HepG2 (cell line): ENCODE data around the gene TNFAIP6. TPM values are rescaled to one million over a fixed set of nuclear protein-coding genes. Genes with fewer than 3 reads are reported as not detected.

Source experiments
- ATAC-seq: fragments of 200-7000 bp; cut with Tn5 transposase; 3 replicates; pipeline ENCODE4 v1.9.1; 2020; ENCODE audit warnings: mild to moderate bottlenecking, moderate library complexity
- BruUV-seq: library from RNA; stranded (reverse); fragments of 400-500 nt; replicated peaks from 2 replicates; lab custom pipeline; 2021; lab: Mats Ljungman, UMichigan
- CTCF ChIA-PET: fragments of 300-600 bp; formaldehyde crosslinking; extraction: SDS; loops from one replicate; lab custom pipeline; 2021; ENCODE audit warnings: low total read pairs, inconsistent platforms, low intra/inter-chr PET ratio; lab: Yijun Ruan, JAX
- POLR2A ChIA-PET: fragments of 350-600 bp; sonication (Branson Sonifier 250); formaldehyde crosslinking; loops from one replicate; lab custom pipeline; 2020; ENCODE audit warnings: antibody characterized with exemption, inconsistent platforms; lab: Yijun Ruan, JAX
- DNase-seq: peaks from one replicate; pipeline ENCODE4 v3.0.0-alpha.2; 2015; ENCODE audit warnings: low spot score
- FAIRE-seq: peaks from 3 replicates; lab custom pipeline; 2011; peaks lifted over from hg19 to GRCh38; lab: Jason Lieb, UNC
- H2AFZ ChIP-seq: one replicate; pipeline ENCODE4 v1.6.1; 2011; ENCODE audit warnings: low read length, inconsistent platforms
- H3K27ac ChIP-seq: fragments of 300-600 bp; 3 replicates; pipeline ENCODE4 v1.8.0; 2011; ENCODE audit warnings: mixed run types, mild to moderate bottlenecking, mixed read lengths, low read length, inconsistent platforms; ENCODE audit not compliant: insufficient read depth; ENCODE audit errors: extremely low read length
- H3K27me3 ChIP-seq, 2 experiments: fragments of 200-600 bp in 1 of 2; 2 replicates in 1 of 2; 3 replicates in 1 of 2; pipeline versions ENCODE4 v1.6.0 to v1.8.0; 2011; ENCODE audit warnings: low read length in 2 of 2, mild to moderate bottlenecking in 2 of 2, moderate library complexity in 2 of 2, inconsistent platforms in 1 of 2; ENCODE audit not compliant: insufficient read depth in 2 of 2, control insufficient read depth in 1 of 2
- H3K36me3 ChIP-seq, 2 experiments: fragments of 200-600 bp in 1 of 2; replicated peaks in 1 of 2; 2 replicates in 1 of 2; 3 replicates in 1 of 2; pipeline versions ENCODE4 v1.5.1 to v1.8.0; 2011; ENCODE audit warnings: low read length in 2 of 2, inconsistent platforms in 1 of 2; ENCODE audit not compliant: insufficient read depth in 2 of 2, control insufficient read depth in 1 of 2
- H3K4me1 ChIP-seq: 2 replicates; pipeline ENCODE4 v1.5.1; 2012; ENCODE audit warnings: low read length, inconsistent platforms; ENCODE audit not compliant: insufficient read depth
- H3K4me2 ChIP-seq: 2 replicates; pipeline ENCODE4 v1.6.0; 2011; ENCODE audit warnings: low read depth, low read length, inconsistent platforms
- H3K4me3 ChIP-seq, 3 experiments: fragments of 200-600 bp in 1 of 3; sonication (generic), shearing (Covaris generic) in 1 of 3; replicated peaks in 1 of 3; 2 replicates each; pipeline ENCODE4 v1.5.1; 2011 to 2016; ENCODE audit warnings: low read length in 3 of 3, inconsistent platforms in 2 of 3, low read depth in 2 of 3, mild to moderate bottlenecking in 2 of 3, control low read depth in 1 of 3, mixed read lengths in 1 of 3; ENCODE audit not compliant: insufficient read depth in 1 of 3
- H3K79me2 ChIP-seq: one replicate; pipeline ENCODE4 v1.6.1; 2011; ENCODE audit warnings: low read length, inconsistent platforms; ENCODE audit not compliant: insufficient read depth
- H3K9ac ChIP-seq: 2 replicates; pipeline ENCODE4 v1.6.0; 2011; ENCODE audit warnings: mild to moderate bottlenecking, low read depth, low read length, inconsistent platforms; ENCODE audit not compliant: insufficient read depth
- H3K9me3 ChIP-seq: 2 replicates; pipeline ENCODE4 v1.5.1; 2012; ENCODE audit warnings: mild to moderate bottlenecking, low read length
- H4K20me1 ChIP-seq: 2 replicates; pipeline ENCODE4 v1.6.0; 2011; ENCODE audit warnings: inconsistent platforms, mild to moderate bottlenecking, low read length, moderate library complexity; ENCODE audit not compliant: insufficient read depth
- NCOA2 ChIP-seq: sonication (generic); formaldehyde crosslinking; IDR thresholded peaks from 2 replicates; pipeline ENCODE4 v1.8.0; 2022; ENCODE audit warnings: inconsistent platforms
- NFKBIZ ChIP-seq: IDR thresholded peaks from 2 replicates; pipeline ENCODE4 v1.6.1; 2018; ENCODE audit warnings: missing genetic modification reagents, missing compliant biosample characterization
- PRPF4 ChIP-seq: fragments of 200-400 bp; formaldehyde crosslinking; IDR thresholded peaks from 2 replicates; pipeline ENCODE4 v1.6.1; 2016; ENCODE audit warnings: low read length, low read depth; ENCODE audit not compliant: poor library complexity, severe bottlenecking
- TBP ChIP-seq: sonication (generic); formaldehyde crosslinking; IDR thresholded peaks from 2 replicates; pipeline ENCODE4 v1.5.0; 2020; ENCODE audit warnings: missing genetic modification reagents
- TEF ChIP-seq: sonication (generic); formaldehyde crosslinking; IDR thresholded peaks from 2 replicates; pipeline ENCODE4 v1.5.0; 2020; ENCODE audit warnings: missing genetic modification reagents
- TFAP4 ChIP-seq: sonication (generic); IDR thresholded peaks from 2 replicates; pipeline ENCODE4 v1.6.1; 2016; ENCODE audit warnings: low read depth, borderline replicate concordance
- TFDP1 ChIP-seq: IDR thresholded peaks from 2 replicates; pipeline ENCODE4 v1.6.1; 2016; ENCODE audit warnings: missing compliant biosample characterization, missing genetic modification reagents, borderline replicate concordance
- ZNF362 ChIP-seq: sonication (generic); formaldehyde crosslinking; IDR thresholded peaks from 2 replicates; pipeline ENCODE4 v1.4.0; 2020; ENCODE audit warnings: missing genetic modification reagents, mild to moderate bottlenecking, borderline replicate concordance
- ZNF570 ChIP-seq: sonication (generic); formaldehyde crosslinking; IDR thresholded peaks from 2 replicates; pipeline ENCODE4 v1.4.0; 2020; ENCODE audit warnings: mild to moderate bottlenecking, missing genetic modification reagents, borderline replicate concordance
- ZNF841 ChIP-seq: sonication (generic); formaldehyde crosslinking; IDR thresholded peaks from 2 replicates; pipeline ENCODE4 v1.8.1; 2023; ENCODE audit warnings: missing genetic modification reagents, borderline replicate concordance
- ZSCAN31 ChIP-seq: sonication (generic); formaldehyde crosslinking; IDR thresholded peaks from 2 replicates; pipeline ENCODE4 v1.5.0; 2020; ENCODE audit warnings: low read depth, mild to moderate bottlenecking, missing genetic modification reagents
- WGBS: methylation state at CpG from one replicate; pipeline ENCODE4 v1.1.6; 2017; ENCODE audit warnings: low lambda C conversion rate; 5-methylcytosine and 5-hydroxymethylcytosine counted together
- in situ Hi-C: cut with HindIII; loops from 2 replicates; pipeline ENCODE4 v1.10.0; 2017; ENCODE audit warnings: low pct_unique_long_range_greater_than_20kb; ENCODE audit not compliant: extremely low pct_ligation_motif_present
- intact Hi-C: fragments of 100-400 bp; cut with micrococcal nuclease; formaldehyde crosslinking; loops from one replicate; pipeline ENCODE4 v1.10.0; 2022; ENCODE audit not compliant: unreplicated experiment
- polyA plus RNA-seq, 8 experiments: library from polyadenylated mRNA; depleted of rRNA in 3 of 8; stranded (reverse) in 7 of 8; unstranded in 1 of 8; fragments of >200 nt; fragmentation: Illumina TruSeq in 4 of 8; extraction: Trizol in 4 of 8; gene quantifications; 2 replicates each; pipeline versions ENCODE4 v1.2.1 to v1.2.3, GENCODE V29; 2011 to 2016; ENCODE audit warnings: low read depth in 4 of 8, missing spikeins in 1 of 8, mixed read lengths in 1 of 8; ENCODE audit not compliant: insufficient read depth in 1 of 8
- total RNA-seq, 5 experiments: library from RNA; depleted of rRNA; stranded (reverse); fragments of >200 nt; fragmentation: Illumina TruSeq; extraction: Trizol; gene quantifications; 2 replicates each; pipeline ENCODE4 v1.2.3, GENCODE V29; 2016; ENCODE audit warnings: low read depth in 1 of 5
- TF ChIP-seq, protein P1 (sequence below): conservative IDR thresholded peaks from 2 replicates; pipeline ENCODE4 v1.6.1; 2018; ENCODE audit warnings: missing genetic modification reagents
- TF ChIP-seq, protein P2 (sequence below): sonication (generic); formaldehyde crosslinking; IDR thresholded peaks from 2 replicates; pipeline ENCODE4; 2020; ENCODE audit warnings: missing genetic modification reagents, mild to moderate bottlenecking, borderline replicate concordance
- TF ChIP-seq, protein P3 (sequence below): sonication (generic); formaldehyde crosslinking; IDR thresholded peaks from 2 replicates; pipeline ENCODE4 v1.9.0; 2021; ENCODE audit warnings: missing genetic modification reagents, borderline replicate concordance

The TNFAIP6 gene
- total and polyA plus RNA-seq, 2 of the 13 experiments (the other 11 are each of a cell fraction or from before 2014, with no cell fraction given): not detected

- Histone ChIP-seq H3K4me1 (peaks cover 6% of the 10 kb centered on the region; the same call in 1 of the 2 replicates), H3K4me3 (no peak overlapping the region), H2AFZ (no peak overlapping the region), H3K9me3 (no peaks in the 10 kb centered on the region), H3K4me2 (no peak overlapping the region), H3K27ac (no peak overlapping the region), H3K9ac (no peak overlapping the region), H3K79me2 (peaks cover 2% of the 10 kb centered on the region), H3K27me3 (no peaks in the 10 kb centered on the region), H3K36me3 (no peaks in the 10 kb centered on the region), H4K20me1 (no peaks in the 10 kb centered on the region)
- no TSS peak for BruUV-seq
- ATAC-seq (no peak), DNase-seq (no peak), FAIRE-seq (no peak)
- CTCF ChIA-PET: no interaction called here
- in situ Hi-C loops (no loop called here), intact Hi-C loops (no loop called here)
- POLR2A ChIA-PET: no interaction called here
- 20% methylated on average over 4 of the region's 4 CpGs for WGBS
- TF ChIP-seq ZNF841 (CRISPR knock-in tag): no peak
- no peak for TF ChIP-seq ZNF570
- no peak for TF ChIP-seq TFDP1
- TF ChIP-seq ZNF362 (CRISPR knock-in tag): no peak
- TF ChIP-seq, protein P1, sequence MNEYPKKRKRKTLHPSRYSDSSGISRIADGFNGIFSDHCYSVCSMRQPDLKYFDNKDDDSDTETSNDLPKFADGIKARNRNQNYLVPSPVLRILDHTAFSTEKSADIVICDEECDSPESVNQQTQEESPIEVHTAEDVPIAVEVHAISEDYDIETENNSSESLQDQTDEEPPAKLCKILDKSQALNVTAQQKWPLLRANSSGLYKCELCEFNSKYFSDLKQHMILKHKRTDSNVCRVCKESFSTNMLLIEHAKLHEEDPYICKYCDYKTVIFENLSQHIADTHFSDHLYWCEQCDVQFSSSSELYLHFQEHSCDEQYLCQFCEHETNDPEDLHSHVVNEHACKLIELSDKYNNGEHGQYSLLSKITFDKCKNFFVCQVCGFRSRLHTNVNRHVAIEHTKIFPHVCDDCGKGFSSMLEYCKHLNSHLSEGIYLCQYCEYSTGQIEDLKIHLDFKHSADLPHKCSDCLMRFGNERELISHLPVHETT (CRISPR knock-in tag): no peak
- no peak for TF ChIP-seq TFAP4
- TF ChIP-seq, protein P2, sequence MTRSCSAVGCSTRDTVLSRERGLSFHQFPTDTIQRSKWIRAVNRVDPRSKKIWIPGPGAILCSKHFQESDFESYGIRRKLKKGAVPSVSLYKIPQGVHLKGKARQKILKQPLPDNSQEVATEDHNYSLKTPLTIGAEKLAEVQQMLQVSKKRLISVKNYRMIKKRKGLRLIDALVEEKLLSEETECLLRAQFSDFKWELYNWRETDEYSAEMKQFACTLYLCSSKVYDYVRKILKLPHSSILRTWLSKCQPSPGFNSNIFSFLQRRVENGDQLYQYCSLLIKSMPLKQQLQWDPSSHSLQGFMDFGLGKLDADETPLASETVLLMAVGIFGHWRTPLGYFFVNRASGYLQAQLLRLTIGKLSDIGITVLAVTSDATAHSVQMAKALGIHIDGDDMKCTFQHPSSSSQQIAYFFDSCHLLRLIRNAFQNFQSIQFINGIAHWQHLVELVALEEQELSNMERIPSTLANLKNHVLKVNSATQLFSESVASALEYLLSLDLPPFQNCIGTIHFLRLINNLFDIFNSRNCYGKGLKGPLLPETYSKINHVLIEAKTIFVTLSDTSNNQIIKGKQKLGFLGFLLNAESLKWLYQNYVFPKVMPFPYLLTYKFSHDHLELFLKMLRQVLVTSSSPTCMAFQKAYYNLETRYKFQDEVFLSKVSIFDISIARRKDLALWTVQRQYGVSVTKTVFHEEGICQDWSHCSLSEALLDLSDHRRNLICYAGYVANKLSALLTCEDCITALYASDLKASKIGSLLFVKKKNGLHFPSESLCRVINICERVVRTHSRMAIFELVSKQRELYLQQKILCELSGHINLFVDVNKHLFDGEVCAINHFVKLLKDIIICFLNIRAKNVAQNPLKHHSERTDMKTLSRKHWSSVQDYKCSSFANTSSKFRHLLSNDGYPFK: no peak
- TF ChIP-seq ZSCAN31 (CRISPR knock-in tag): no peak
- TF ChIP-seq PRPF4: no peak
- TF ChIP-seq, protein P3, sequence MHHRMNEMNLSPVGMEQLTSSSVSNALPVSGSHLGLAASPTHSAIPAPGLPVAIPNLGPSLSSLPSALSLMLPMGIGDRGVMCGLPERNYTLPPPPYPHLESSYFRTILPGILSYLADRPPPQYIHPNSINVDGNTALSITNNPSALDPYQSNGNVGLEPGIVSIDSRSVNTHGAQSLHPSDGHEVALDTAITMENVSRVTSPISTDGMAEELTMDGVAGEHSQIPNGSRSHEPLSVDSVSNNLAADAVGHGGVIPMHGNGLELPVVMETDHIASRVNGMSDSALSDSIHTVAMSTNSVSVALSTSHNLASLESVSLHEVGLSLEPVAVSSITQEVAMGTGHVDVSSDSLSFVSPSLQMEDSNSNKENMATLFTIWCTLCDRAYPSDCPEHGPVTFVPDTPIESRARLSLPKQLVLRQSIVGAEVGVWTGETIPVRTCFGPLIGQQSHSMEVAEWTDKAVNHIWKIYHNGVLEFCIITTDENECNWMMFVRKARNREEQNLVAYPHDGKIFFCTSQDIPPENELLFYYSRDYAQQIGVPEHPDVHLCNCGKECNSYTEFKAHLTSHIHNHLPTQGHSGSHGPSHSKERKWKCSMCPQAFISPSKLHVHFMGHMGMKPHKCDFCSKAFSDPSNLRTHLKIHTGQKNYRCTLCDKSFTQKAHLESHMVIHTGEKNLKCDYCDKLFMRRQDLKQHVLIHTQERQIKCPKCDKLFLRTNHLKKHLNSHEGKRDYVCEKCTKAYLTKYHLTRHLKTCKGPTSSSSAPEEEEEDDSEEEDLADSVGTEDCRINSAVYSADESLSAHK (CRISPR knock-in tag): no peak
- no peak for TF ChIP-seq NFKBIZ
- no peak for TF ChIP-seq TBP (CRISPR knock-in tag)
- TF ChIP-seq TEF (CRISPR knock-in tag): no peak
- no peak for TF ChIP-seq NCOA2 (CRISPR knock-in tag)
These were observed 48.0 kb downstream of the TNFAIP6 start for GRCh38 chr2:151405376-151405775.
